Neural cell (in vitro differentiated cells): Measurements from ENCODE around the gene NINL. TPM values are rescaled to one million over a fixed set of nuclear protein-coding genes. Genes with fewer than 3 reads are reported as not detected.

Experiments
- H2AFZ ChIP-seq: fragments of 200-600, 300-800 bp; sonication (generic), shearing (Covaris generic); 2 replicates; pipeline ENCODE4 v1.6.0; 2014; ENCODE audit warnings: low read depth, mild to moderate bottlenecking, antibody characterized with exemption, low read length, moderate library complexity
- H3F3A ChIP-seq: fragments of 200-600 bp; shearing (Covaris generic); 2 replicates; pipeline ENCODE4 v1.6.1; 2016; ENCODE audit warnings: mild to moderate bottlenecking, moderate library complexity, mixed read lengths, antibody characterized with exemption, low read length; ENCODE audit not compliant: insufficient read depth, poor library complexity, severe bottlenecking
- H3K27ac ChIP-seq: fragments of 200-600, 300-800 bp; sonication (generic), shearing (Covaris generic); 2 replicates; pipeline ENCODE4 v1.5.1; 2014; ENCODE audit warnings: mild to moderate bottlenecking, low read length, moderate library complexity
- H3K27me3 ChIP-seq: fragments of 300-800, 200-600 bp; sonication (generic), shearing (Covaris generic); 2 replicates; pipeline ENCODE4 v1.6.0; 2014; ENCODE audit warnings: mild to moderate bottlenecking, low read depth, low read length, moderate library complexity; ENCODE audit not compliant: insufficient read depth
- H3K36me3 ChIP-seq: fragments of 300-800, 200-600 bp; sonication (generic), shearing (Covaris generic); 2 replicates; pipeline ENCODE4 v1.5.1; 2014; ENCODE audit warnings: mild to moderate bottlenecking, antibody characterized with exemption, low read length, moderate library complexity; ENCODE audit not compliant: insufficient read depth
- H3K4me2 ChIP-seq: fragments of 300-800, 200-600 bp; sonication (generic), shearing (Covaris generic); 2 replicates; pipeline ENCODE4 v1.6.0; 2014; ENCODE audit warnings: mild to moderate bottlenecking, low read length
- H3K4me3 ChIP-seq: fragments of 300-800, 200-600 bp; sonication (generic), shearing (Covaris generic); 2 replicates; pipeline ENCODE4 v1.5.1; 2014; ENCODE audit warnings: mild to moderate bottlenecking, low read length, moderate library complexity
- H3K79me2 ChIP-seq: fragments of 200-600 bp; shearing (Covaris generic); replicated peaks from 2 replicates; pipeline ENCODE4 v1.6.0; 2014; ENCODE audit warnings: mild to moderate bottlenecking, low read length, moderate library complexity; ENCODE audit not compliant: insufficient read depth
- H3K9ac ChIP-seq: fragments of 300-800, 200-600 bp; sonication (generic), shearing (Covaris generic); 2 replicates; pipeline ENCODE4 v1.6.1; 2016; ENCODE audit warnings: mild to moderate bottlenecking, low read length, mixed read lengths
- H3K9me2 ChIP-seq: fragments of 200-600 bp; shearing (Covaris generic); 2 replicates; pipeline ENCODE4 v1.6.1; 2016; ENCODE audit warnings: mild to moderate bottlenecking, low read length, mixed read lengths; ENCODE audit not compliant: insufficient read depth
- H3K9me3 ChIP-seq: fragments of 200-600, 300-800 bp; sonication (generic), shearing (Covaris generic); 2 replicates; pipeline ENCODE4 v1.6.1; 2016; ENCODE audit warnings: mild to moderate bottlenecking, mixed run types, low read length, moderate library complexity, mixed read lengths
- H4K20me1 ChIP-seq: fragments of 200-600 bp; shearing (Covaris generic); 2 replicates; pipeline ENCODE4 v1.6.1; 2016; ENCODE audit warnings: mild to moderate bottlenecking, mixed run types; ENCODE audit not compliant: insufficient read depth
- EP300 ChIP-seq: fragments of 450-650 bp; conservative IDR thresholded peaks from 2 replicates; pipeline ENCODE4 v1.6.1; 2014; ENCODE audit warnings: antibody characterized with exemption, mild to moderate bottlenecking, moderate library complexity; ENCODE audit not compliant: poor library complexity, severe bottlenecking
- EZH2 ChIP-seq: fragments of 200-600, 300-800 bp; shearing (Covaris generic), sonication (generic); IDR thresholded peaks from 2 replicates; pipeline ENCODE4 v1.6.1; 2014; ENCODE audit warnings: antibody characterized with exemption, low read length, borderline replicate concordance, mild to moderate bottlenecking; ENCODE audit not compliant: insufficient read depth, poor library complexity, severe bottlenecking
- MXI1 ChIP-seq: fragments of 450-650 bp; conservative IDR thresholded peaks from 2 replicates; pipeline ENCODE4 v1.6.1; 2014; ENCODE audit warnings: antibody characterized with exemption, mild to moderate bottlenecking; ENCODE audit not compliant: poor library complexity, severe bottlenecking
- POLR2AphosphoS5 ChIP-seq: IDR thresholded peaks from 2 replicates; pipeline ENCODE4 v1.6.1; 2012
- RAD21 ChIP-seq: fragments of 450-650 bp; conservative IDR thresholded peaks from 2 replicates; pipeline ENCODE4 v1.6.1; 2014; ENCODE audit warnings: antibody characterized with exemption, mild to moderate bottlenecking, moderate library complexity
- SMC3 ChIP-seq: fragments of 450-650 bp; conservative IDR thresholded peaks from 2 replicates; pipeline ENCODE4 v1.6.1; 2014; ENCODE audit warnings: antibody characterized with exemption, mild to moderate bottlenecking, moderate library complexity; ENCODE audit not compliant: poor library complexity
- TAF1 ChIP-seq: IDR thresholded peaks from 2 replicates; pipeline ENCODE4 v1.6.1; 2012; ENCODE audit warnings: low read depth
- polyA plus RNA-seq: library from polyadenylated mRNA; depleted of rRNA; stranded (reverse); fragments of >200 nt; gene quantifications from 2 replicates; pipeline ENCODE4 v1.2.3, GENCODE V29; 2014
- TF ChIP-seq, protein P1 (sequence below): IDR thresholded peaks from 2 replicates; pipeline ENCODE4 v1.6.1; 2012; ENCODE audit warnings: borderline replicate concordance
- TF ChIP-seq, protein P2 (sequence below): fragments of 450-650 bp; IDR thresholded peaks from 2 replicates; pipeline ENCODE4 v1.5.1; 2014; ENCODE audit warnings: antibody characterized with exemption, mild to moderate bottlenecking, moderate library complexity; ENCODE audit not compliant: poor library complexity, severe bottlenecking

Gene NINL
- polyA plus RNA-seq, 1 donor from 2014 or later: 49.6 TPM

- no peaks in the 10 kb centered on the region for H3K27me3 ChIP-seq
- no peaks in the 10 kb centered on the region for H3K9me2 ChIP-seq
- H3K9me3 ChIP-seq: no peaks in the 10 kb centered on the region
- no peaks in the 10 kb centered on the region for H3K36me3 ChIP-seq
- no peak overlapping the region for H2AFZ ChIP-seq
- TF ChIP-seq EP300 (no peak), EZH2 (no peak), SMC3 (no peak), MXI1 (no peak), POLR2AphosphoS5 (no peak), RAD21 (no peak), TAF1 (no peak)
- TF ChIP-seq, protein P1, sequence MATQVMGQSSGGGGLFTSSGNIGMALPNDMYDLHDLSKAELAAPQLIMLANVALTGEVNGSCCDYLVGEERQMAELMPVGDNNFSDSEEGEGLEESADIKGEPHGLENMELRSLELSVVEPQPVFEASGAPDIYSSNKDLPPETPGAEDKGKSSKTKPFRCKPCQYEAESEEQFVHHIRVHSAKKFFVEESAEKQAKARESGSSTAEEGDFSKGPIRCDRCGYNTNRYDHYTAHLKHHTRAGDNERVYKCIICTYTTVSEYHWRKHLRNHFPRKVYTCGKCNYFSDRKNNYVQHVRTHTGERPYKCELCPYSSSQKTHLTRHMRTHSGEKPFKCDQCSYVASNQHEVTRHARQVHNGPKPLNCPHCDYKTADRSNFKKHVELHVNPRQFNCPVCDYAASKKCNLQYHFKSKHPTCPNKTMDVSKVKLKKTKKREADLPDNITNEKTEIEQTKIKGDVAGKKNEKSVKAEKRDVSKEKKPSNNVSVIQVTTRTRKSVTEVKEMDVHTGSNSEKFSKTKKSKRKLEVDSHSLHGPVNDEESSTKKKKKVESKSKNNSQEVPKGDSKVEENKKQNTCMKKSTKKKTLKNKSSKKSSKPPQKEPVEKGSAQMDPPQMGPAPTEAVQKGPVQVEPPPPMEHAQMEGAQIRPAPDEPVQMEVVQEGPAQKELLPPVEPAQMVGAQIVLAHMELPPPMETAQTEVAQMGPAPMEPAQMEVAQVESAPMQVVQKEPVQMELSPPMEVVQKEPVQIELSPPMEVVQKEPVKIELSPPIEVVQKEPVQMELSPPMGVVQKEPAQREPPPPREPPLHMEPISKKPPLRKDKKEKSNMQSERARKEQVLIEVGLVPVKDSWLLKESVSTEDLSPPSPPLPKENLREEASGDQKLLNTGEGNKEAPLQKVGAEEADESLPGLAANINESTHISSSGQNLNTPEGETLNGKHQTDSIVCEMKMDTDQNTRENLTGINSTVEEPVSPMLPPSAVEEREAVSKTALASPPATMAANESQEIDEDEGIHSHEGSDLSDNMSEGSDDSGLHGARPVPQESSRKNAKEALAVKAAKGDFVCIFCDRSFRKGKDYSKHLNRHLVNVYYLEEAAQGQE: no peak
- TF ChIP-seq, protein P2, sequence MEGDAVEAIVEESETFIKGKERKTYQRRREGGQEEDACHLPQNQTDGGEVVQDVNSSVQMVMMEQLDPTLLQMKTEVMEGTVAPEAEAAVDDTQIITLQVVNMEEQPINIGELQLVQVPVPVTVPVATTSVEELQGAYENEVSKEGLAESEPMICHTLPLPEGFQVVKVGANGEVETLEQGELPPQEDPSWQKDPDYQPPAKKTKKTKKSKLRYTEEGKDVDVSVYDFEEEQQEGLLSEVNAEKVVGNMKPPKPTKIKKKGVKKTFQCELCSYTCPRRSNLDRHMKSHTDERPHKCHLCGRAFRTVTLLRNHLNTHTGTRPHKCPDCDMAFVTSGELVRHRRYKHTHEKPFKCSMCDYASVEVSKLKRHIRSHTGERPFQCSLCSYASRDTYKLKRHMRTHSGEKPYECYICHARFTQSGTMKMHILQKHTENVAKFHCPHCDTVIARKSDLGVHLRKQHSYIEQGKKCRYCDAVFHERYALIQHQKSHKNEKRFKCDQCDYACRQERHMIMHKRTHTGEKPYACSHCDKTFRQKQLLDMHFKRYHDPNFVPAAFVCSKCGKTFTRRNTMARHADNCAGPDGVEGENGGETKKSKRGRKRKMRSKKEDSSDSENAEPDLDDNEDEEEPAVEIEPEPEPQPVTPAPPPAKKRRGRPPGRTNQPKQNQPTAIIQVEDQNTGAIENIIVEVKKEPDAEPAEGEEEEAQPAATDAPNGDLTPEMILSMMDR: no peak
- H3K79me2 ChIP-seq: no peaks in the 10 kb centered on the region
- no peaks in the 10 kb centered on the region for H3F3A ChIP-seq
- no peak overlapping the region for H3K9ac ChIP-seq
- no peaks in the 10 kb centered on the region for H4K20me1 ChIP-seq
- no peak overlapping the region for H3K4me3 ChIP-seq
- no peak overlapping the region for H3K4me2 ChIP-seq
- H3K27ac ChIP-seq: no peak overlapping the region
These were observed 140.8 kb downstream of the NINL start for GRCh38 chr20:25444556-25444955.

DNA sequence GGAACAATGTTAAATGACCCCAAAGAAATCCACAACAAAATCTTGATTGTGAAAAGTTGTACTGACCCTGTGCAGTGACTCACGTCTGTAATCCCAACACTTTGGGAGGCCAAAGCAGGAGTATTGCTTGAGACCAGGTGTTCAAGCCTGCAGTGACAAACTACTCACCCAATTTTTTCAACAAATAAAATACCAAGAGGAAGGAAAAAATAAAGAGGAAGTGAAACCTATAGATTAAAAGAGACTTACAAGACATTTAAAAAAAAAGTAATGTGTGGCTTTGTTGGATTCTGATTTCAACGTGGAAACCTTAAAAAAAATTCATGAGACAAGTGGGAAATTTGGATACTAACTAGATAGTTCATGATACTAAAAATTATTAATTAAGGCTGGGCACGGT is 146.0 kb downstream of the NINL start:
- H3K4me2 ChIP-seq: no peak overlapping the region
- H3F3A ChIP-seq: no peaks in the 10 kb centered on the region
- no peaks in the 10 kb centered on the region for H3K79me2 ChIP-seq
- H3K9ac ChIP-seq: no peak overlapping the region
- H3K27ac ChIP-seq: no peak overlapping the region
- H3K27me3 ChIP-seq: no peaks in the 10 kb centered on the region
- no peaks in the 10 kb centered on the region for H3K9me3 ChIP-seq
- no peak overlapping the region for H2AFZ ChIP-seq
- H3K4me3 ChIP-seq: no peak overlapping the region
- no peaks in the 10 kb centered on the region for H3K36me3 ChIP-seq
- no peaks in the 10 kb centered on the region for H4K20me1 ChIP-seq
- H3K9me2 ChIP-seq: no peaks in the 10 kb centered on the region
- TF ChIP-seq, protein P2: no peak
- TF ChIP-seq, protein P1: no peak
- TF ChIP-seq EZH2: no peak
- TF ChIP-seq EP300: no peak
